HL-60 (cell line): Measurements from ENCODE around the gene SLC23A3.

Source experiments
- CTCF ChIP-seq: IDR thresholded peaks from one replicate; pipeline ENCODE4 v1.5.1; 2011; ENCODE audit warnings: low read length, control low read depth, inconsistent platforms; ENCODE audit not compliant: insufficient read depth
- GABPA ChIP-seq: IDR thresholded peaks from 2 replicates; pipeline ENCODE4 v1.6.1; 2012; ENCODE audit warnings: low read depth
- POLR2AphosphoS5 ChIP-seq: IDR thresholded peaks from 2 replicates; pipeline ENCODE4 v1.6.1; 2012; ENCODE audit warnings: low read depth
- REST ChIP-seq: IDR thresholded peaks from 2 replicates; pipeline ENCODE4 v1.6.1; 2012; ENCODE audit warnings: low read depth; ENCODE audit not compliant: insufficient replicate concordance
- SPI1 ChIP-seq: IDR thresholded peaks from 2 replicates; pipeline ENCODE4 v1.6.1; 2012; ENCODE audit warnings: low read depth, mild to moderate bottlenecking, borderline replicate concordance

- TF ChIP-seq POLR2AphosphoS5: no peak
- no peak for TF ChIP-seq CTCF
- TF ChIP-seq SPI1: no peak
- TF ChIP-seq REST: no peak
- TF ChIP-seq GABPA: no peak
These were observed 36.1 kb upstream of the SLC23A3 start for GRCh38 chr2:219205981-219206327.
